Lower lobe of right lung (tissue), 2 donors: ENCODE data around the gene CHTF8. TPM values are rescaled to one million over a fixed set of nuclear protein-coding genes. Genes with fewer than 3 reads are reported as not detected.
"Not testable (repeated sequence)": the region's sequence is repeated elsewhere in the genome, so short reads cannot be mapped to it uniquely, and the experiment has no call there.

Experiments used
- ATAC-seq, 2 donors: fragments of 200-7000 bp; cut with Tn5 transposase; one replicate each; pipeline ENCODE4 v1.9.1; 2020 to 2022; ENCODE audit warnings: mild to moderate bottlenecking in 2 of 2, moderate library complexity in 2 of 2
- DNase-seq: peaks from one replicate; pipeline ENCODE4 v3.0.0-alpha.2; 2020
- H3K27ac ChIP-seq: fragments of 200-600 bp; one replicate; pipeline ENCODE4 v1.8.0; 2022
- H3K27me3 ChIP-seq: fragments of 200-600 bp; one replicate; pipeline ENCODE4 v1.8.0; 2022; ENCODE audit warnings: low read depth
- H3K36me3 ChIP-seq: fragments of 200-600 bp; one replicate; pipeline ENCODE4 v1.8.0; 2022; ENCODE audit warnings: mild to moderate bottlenecking
- H3K4me1 ChIP-seq: fragments of 200-600 bp; one replicate; pipeline ENCODE4 v1.8.0; 2022
- H3K4me3 ChIP-seq: fragments of 200-600 bp; one replicate; pipeline ENCODE4 v1.8.0; 2022; ENCODE audit warnings: mild to moderate bottlenecking
- H3K9me3 ChIP-seq: fragments of 200-600 bp; one replicate; pipeline ENCODE4 v1.8.0; 2022
- CTCF ChIP-seq: fragments of 200-600 bp; IDR thresholded peaks from one replicate; pipeline ENCODE4 v1.8.0; 2022; ENCODE audit warnings: antibody characterized with exemption, mild to moderate bottlenecking
- intact Hi-C: fragments of 100-400 bp; cut with DNase I; formaldehyde crosslinking; loops from one replicate; pipeline ENCODE4 v1.11.0; 2022
- total RNA-seq: library from RNA; stranded (reverse); fragmentation: NEBNext Ultra II Directional; extraction: Animal tissue kit (Norgen Biotek cat#: 25700); gene quantifications from one replicate; pipeline ENCODE4 v1.2.1, GENCODE V29; 2021
- donor health status: DM: no; HTN: yes; CAD: no; lungs with severe emphysema.

Gene CHTF8
- total RNA-seq, 1 donor from 2014 or later = 126 TPM

DNA sequence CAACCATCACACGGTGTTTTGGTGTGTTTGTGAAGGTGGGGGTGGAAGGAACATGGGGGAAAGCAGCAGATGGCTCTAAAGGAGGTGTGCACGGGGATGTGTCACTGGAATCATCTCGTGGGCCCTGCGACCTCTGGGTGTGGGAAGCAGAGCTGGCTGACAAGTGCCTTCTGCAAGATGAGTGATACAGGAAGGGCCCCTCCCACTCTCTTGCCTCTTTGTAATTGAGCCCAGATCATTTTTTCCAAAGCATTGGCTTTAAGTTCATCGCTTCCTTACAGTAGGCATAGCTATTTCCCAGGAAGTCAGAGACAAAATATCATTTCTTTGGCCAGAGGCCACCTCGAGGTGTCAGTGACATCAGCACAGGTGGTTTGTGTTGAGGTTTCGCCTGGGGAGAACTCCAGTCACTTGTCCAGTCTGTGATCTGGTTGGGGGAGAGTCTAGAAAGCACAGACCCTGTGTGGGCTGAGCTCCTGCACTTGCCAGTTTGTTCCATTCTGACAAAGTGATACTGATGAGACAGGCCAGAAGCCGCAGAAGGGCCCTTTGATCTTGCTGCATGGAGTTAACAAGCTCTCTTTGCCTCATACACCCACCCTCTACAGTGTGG, 33.9 kb upstream of the CHTF8 start:
- Histone ChIP-seq H3K27me3 (no peaks in the 10 kb centered on the region), H3K4me1 (peaks cover 17% of the 10 kb centered on the region), H3K4me3 (no peak overlapping the region), H3K36me3 (peaks cover 70% of the 10 kb centered on the region), H3K9me3 (no peaks in the 10 kb centered on the region), H3K27ac (no peak overlapping the region)
- ATAC-seq = peak in 1 of 2 donors; percentile 29
- no peak for DNase-seq
- no peak for TF ChIP-seq CTCF
- intact Hi-C loops = no loop called here

- DNase-seq (no peak), ATAC-seq (no peak)
- no peaks in the 10 kb centered on the region for H3K27me3 ChIP-seq
- intact Hi-C loops = no loop called here
- TF ChIP-seq CTCF = no peak
- no peaks in the 10 kb centered on the region for H3K9me3 ChIP-seq
- peaks cover 77% of the 10 kb centered on the region for H3K36me3 ChIP-seq
- H3K27ac ChIP-seq = no peak overlapping the region
- no peak overlapping the region for H3K4me3 ChIP-seq
- H3K4me1 ChIP-seq = peaks cover 10% of the 10 kb centered on the region
These were observed 33.2 kb upstream of the CHTF8 start for GRCh38 chr16:69165584-69165983.

GRCh38 chr16:69160192-69160591, 27.8 kb upstream of the CHTF8 start:
- H3K9me3 ChIP-seq = no peaks in the 10 kb centered on the region
- H3K36me3 ChIP-seq = peaks cover 82% of the 10 kb centered on the region
- intact Hi-C loops = no loop called here
- no peak for ATAC-seq
- H3K27me3 ChIP-seq = no peaks in the 10 kb centered on the region
- no peak for DNase-seq
- no peaks in the 10 kb centered on the region for H3K4me1 ChIP-seq
- no peak overlapping the region for H3K4me3 ChIP-seq
- no peak overlapping the region for H3K27ac ChIP-seq
- no peak for TF ChIP-seq CTCF

DNA sequence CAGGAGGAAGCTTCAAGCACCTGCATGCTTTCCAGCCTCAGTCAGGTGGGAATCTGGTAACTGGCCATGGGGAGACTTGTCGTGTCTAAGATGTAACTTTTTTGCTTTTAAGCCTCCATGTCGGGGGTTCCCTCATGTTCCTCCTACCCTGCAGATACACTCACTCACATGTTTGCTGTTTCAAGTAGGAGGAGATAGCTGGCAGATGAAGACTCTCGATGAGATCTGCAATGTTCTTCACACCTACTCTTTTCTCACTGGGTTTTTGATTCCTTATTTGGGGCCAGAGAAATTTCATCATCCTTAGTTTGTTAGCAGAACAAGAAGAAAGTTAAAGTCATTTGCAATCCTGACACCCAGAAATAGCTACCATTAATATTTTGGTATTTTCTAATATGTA, 24.8 kb upstream of the CHTF8 start:
- no peak for TF ChIP-seq CTCF
- Histone ChIP-seq H3K9me3 (no peaks in the 10 kb centered on the region), H3K27ac (no peak overlapping the region), H3K4me3 (no peak overlapping the region), H3K27me3 (no peaks in the 10 kb centered on the region), H3K36me3 (peaks cover 89% of the 10 kb centered on the region), H3K4me1 (no peaks in the 10 kb centered on the region)
- intact Hi-C loops = no loop called here
- DNase-seq (no peak), ATAC-seq (no peak)

DNA sequence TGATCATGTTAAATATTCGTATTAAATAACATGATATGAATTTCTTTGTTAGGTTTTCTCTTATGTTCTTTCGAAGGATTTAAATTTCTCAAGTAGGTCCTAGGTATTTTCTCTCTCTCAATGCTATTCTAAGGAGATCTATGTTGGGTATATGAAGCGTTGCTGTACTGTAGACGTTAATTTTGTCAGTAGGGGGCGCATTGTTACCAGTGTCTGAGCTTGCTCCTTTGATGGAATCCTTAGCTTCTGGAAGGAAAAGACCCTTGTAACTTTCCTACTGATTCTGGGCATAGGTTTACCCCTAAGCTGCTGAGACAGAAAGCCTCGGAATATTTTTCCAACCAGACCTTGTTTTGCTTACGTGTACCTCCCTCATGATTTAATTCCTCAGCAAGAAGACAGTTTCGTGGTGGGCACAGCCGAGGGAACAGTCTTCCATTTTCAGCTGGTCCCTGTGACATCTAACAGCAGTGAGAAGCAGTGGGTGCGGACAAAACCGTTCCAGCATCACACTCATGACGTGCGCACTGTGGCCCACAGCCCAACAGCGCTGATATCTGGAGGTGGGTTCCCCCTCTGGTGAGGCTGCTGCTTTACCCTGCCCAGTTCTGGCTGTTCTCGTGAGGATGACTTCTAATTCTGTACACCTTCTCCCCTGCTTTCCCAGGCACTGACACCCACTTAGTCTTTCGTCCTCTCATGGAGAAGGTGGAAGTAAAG, 17.9 kb upstream of the CHTF8 start:
- Histone ChIP-seq H3K4me1 (no peaks in the 10 kb centered on the region), H3K27ac (no peak overlapping the region), H3K4me3 (no peak overlapping the region), H3K27me3 (no peaks in the 10 kb centered on the region), H3K9me3 (no peaks in the 10 kb centered on the region), H3K36me3 (peaks cover 90% of the 10 kb centered on the region)
- TF ChIP-seq CTCF = peak; percentile 79
- intact Hi-C loops = loop anchor here (5.0 kb wide), 1 partner anchor 137 kb away; no protein-coding TSS in a partner anchor
- DNase-seq = no peak
- ATAC-seq = peak; percentile 89 to 91

DNA sequence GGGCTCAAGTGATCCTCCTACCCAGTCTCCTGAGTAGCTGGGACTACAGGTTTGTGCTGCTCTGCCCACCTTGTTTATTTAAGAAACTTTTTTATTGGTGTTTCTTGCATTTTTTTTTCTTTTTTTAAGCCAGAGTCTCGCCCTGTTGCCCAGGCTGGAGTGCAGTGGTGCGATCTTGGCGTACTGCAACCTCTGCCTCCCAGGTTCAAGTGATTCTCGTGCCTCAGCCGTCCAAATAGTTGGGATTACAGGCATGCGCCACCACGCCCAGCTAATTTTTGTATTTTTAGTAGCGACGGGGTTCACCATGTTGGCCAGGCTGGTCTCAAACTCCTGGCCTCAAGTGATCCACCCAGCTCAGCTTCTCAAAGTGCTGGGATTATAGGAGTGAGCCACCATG, 17.2 kb upstream of the CHTF8 start:
- H3K36me3 ChIP-seq = peaks cover 90% of the 10 kb centered on the region
- H3K4me1 ChIP-seq, H3K27me3 ChIP-seq, H3K4me3 ChIP-seq, DNase-seq, H3K27ac ChIP-seq, ATAC-seq, H3K9me3 ChIP-seq: not testable (repeated sequence)
- intact Hi-C loops = loop anchor here (5.0 kb wide), 1 partner anchor 138 kb away; no protein-coding TSS in a partner anchor
